Measurements from ENCODE around the gene ANKRD34C. TPM values are rescaled to one million over a fixed set of nuclear protein-coding genes. Genes with fewer than 3 reads are reported as not detected.

Gene ANKRD34C
- total and polyA plus RNA-seq, 2 experiments from 2014 or later, result not detected

DNA sequence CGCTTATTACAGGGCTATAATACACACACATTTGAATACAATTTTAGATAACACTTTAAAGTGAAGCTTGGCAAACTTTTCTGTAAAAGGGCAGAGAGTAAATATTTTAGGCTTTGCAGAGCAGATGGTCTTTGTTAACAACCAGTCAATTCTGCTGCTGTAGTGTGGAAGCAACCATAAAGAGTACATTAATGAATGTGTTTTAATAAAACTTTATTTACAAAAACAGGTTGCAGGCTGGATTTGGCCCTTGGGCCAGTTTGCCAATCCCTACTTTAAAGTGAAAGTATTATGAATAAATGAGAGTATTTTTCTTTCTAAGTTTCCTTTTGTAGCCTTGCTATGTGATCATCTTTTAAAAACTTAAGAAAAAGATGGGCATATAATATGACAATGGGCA lies 20.7 kb upstream of the ANKRD34C start:
- no peak for TF ChIP-seq CTCF (IDR thresholded peaks at IDR 0.05; ENCODE audit: poor library complexity)
- no peak for TF ChIP-seq EZH2phosphoT487 (IDR thresholded peaks at IDR 0.05; ENCODE audit: low read depth, severe bottlenecking, unreplicated experiment)
- TF ChIP-seq EZH2 (IDR thresholded peaks at IDR 0.05; ENCODE audit: borderline replicate concordance), result no peak
- no peaks in the 10 kb centered on the region for H3K36me3 ChIP-seq (replicated peaks; ENCODE audit: insufficient read depth, low read depth)
- no peaks in the 10 kb centered on the region for H4K20me1 ChIP-seq (ENCODE audit: insufficient read depth, poor library complexity, severe bottlenecking)
- no peaks in the 10 kb centered on the region for H3K4me1 ChIP-seq (ENCODE audit: insufficient read depth)
- no peak overlapping the region for H3K4me2 ChIP-seq
- 91% methylated on average over 1 of the region's 1 CpG for WGBS (ENCODE audit: low lambda C conversion rate, missing lambda C conversion rate)
- no peaks in the 10 kb centered on the region for H3K79me2 ChIP-seq
- DNase-seq (ENCODE audit: low spot score), result no peak
- H3K27me3 ChIP-seq, result peaks cover 10% of the 10 kb centered on the region
- H3K9me3 ChIP-seq (ENCODE audit: low read depth), result no peaks in the 10 kb centered on the region
- H3K27ac ChIP-seq, result no peak overlapping the region
- no peak overlapping the region for H2AFZ ChIP-seq
- H3K4me3 ChIP-seq, result no peak overlapping the region
- H3K9me2 ChIP-seq (replicated peaks; ENCODE audit: insufficient read depth), result no peaks in the 10 kb centered on the region

- peaks cover 25% of the 10 kb centered on the region for H3K27me3 ChIP-seq
- TF ChIP-seq CTCF (IDR thresholded peaks at IDR 0.05; ENCODE audit: poor library complexity) (no peak), EZH2phosphoT487 (IDR thresholded peaks at IDR 0.05; ENCODE audit: low read depth, severe bottlenecking, unreplicated experiment) (no peak), EZH2 (IDR thresholded peaks at IDR 0.05; ENCODE audit: borderline replicate concordance) (no peak)
- no peaks in the 10 kb centered on the region for H3K9me2 ChIP-seq (replicated peaks; ENCODE audit: insufficient read depth)
- no peak for DNase-seq (ENCODE audit: low spot score)
- H4K20me1 ChIP-seq (ENCODE audit: insufficient read depth, poor library complexity, severe bottlenecking), result no peaks in the 10 kb centered on the region
- H3K36me3 ChIP-seq (replicated peaks; ENCODE audit: insufficient read depth, low read depth), result no peaks in the 10 kb centered on the region
- H3K4me1 ChIP-seq (ENCODE audit: insufficient read depth), result no peaks in the 10 kb centered on the region
- H3K79me2 ChIP-seq, result no peaks in the 10 kb centered on the region
- H3K9me3 ChIP-seq (ENCODE audit: low read depth), result no peaks in the 10 kb centered on the region
- H3K4me3 ChIP-seq, result no peak overlapping the region
- H3K27ac ChIP-seq, result no peak overlapping the region
- H2AFZ ChIP-seq, result no peak overlapping the region
- no peak overlapping the region for H3K4me2 ChIP-seq
- WGBS (ENCODE audit: low lambda C conversion rate, missing lambda C conversion rate), result 87% methylated on average over 4 of the region's 4 CpGs
Measured at GRCh38 chr15:79265167-79265566, 17.4 kb upstream of the ANKRD34C start.

GRCh38 chr15:79265987-79266579 lies 16.4 kb upstream of the ANKRD34C start:
- no peak overlapping the region for H3K27ac ChIP-seq
- H3K9me3 ChIP-seq (ENCODE audit: low read depth), result no peaks in the 10 kb centered on the region
- H3K4me1 ChIP-seq (ENCODE audit: insufficient read depth), result no peaks in the 10 kb centered on the region
- H4K20me1 ChIP-seq (ENCODE audit: insufficient read depth, poor library complexity, severe bottlenecking), result no peaks in the 10 kb centered on the region
- no peak overlapping the region for H2AFZ ChIP-seq
- peaks cover 25% of the 10 kb centered on the region for H3K27me3 ChIP-seq
- H3K79me2 ChIP-seq, result no peaks in the 10 kb centered on the region
- H3K9me2 ChIP-seq (replicated peaks; ENCODE audit: insufficient read depth), result no peaks in the 10 kb centered on the region
- no peak for DNase-seq (ENCODE audit: low spot score)
- H3K4me2 ChIP-seq, result no peak overlapping the region
- H3K4me3 ChIP-seq, result no peak overlapping the region
- WGBS (ENCODE audit: low lambda C conversion rate, missing lambda C conversion rate), result 92% methylated on average over 3 of the region's 3 CpGs
- TF ChIP-seq CTCF (IDR thresholded peaks at IDR 0.05; ENCODE audit: poor library complexity) (no peak), EZH2 (IDR thresholded peaks at IDR 0.05; ENCODE audit: borderline replicate concordance) (no peak), EZH2phosphoT487 (IDR thresholded peaks at IDR 0.05; ENCODE audit: low read depth, severe bottlenecking, unreplicated experiment) (no peak)
- no peaks in the 10 kb centered on the region for H3K36me3 ChIP-seq (replicated peaks; ENCODE audit: insufficient read depth, low read depth)
